Fibroblast of lung (primary cell): ENCODE data around the gene TAPT1. TPM values are rescaled to one million over a fixed set of nuclear protein-coding genes. Genes with fewer than 3 reads are reported as not detected.

ENCODE experiments used
- DNase-seq, 2 donors: peaks; one replicate each; pipeline versions ENCODE4 v3.0.0 to v3.0.0-alpha.2; 2010; ENCODE audit warnings: low read depth in 2 of 2
- H2AFZ ChIP-seq: 2 replicates; pipeline ENCODE4 v1.5.1; 2012; ENCODE audit warnings: low read length, control low read depth, inconsistent platforms
- H3K27ac ChIP-seq: 2 replicates; pipeline ENCODE4 v1.5.1; 2011; ENCODE audit warnings: low read length, control low read depth; ENCODE audit not compliant: insufficient read depth
- H3K27me3 ChIP-seq: 2 replicates; pipeline ENCODE4 v1.5.1; 2011; ENCODE audit warnings: mild to moderate bottlenecking, low read length; ENCODE audit not compliant: control insufficient read depth, insufficient read depth
- H3K36me3 ChIP-seq: 2 replicates; pipeline ENCODE4 v1.5.1; 2011; ENCODE audit warnings: low read length; ENCODE audit not compliant: control insufficient read depth, insufficient read depth
- H3K4me1 ChIP-seq: 2 replicates; pipeline ENCODE4 v1.5.1; 2011; ENCODE audit warnings: low read length; ENCODE audit not compliant: control insufficient read depth, insufficient read depth; ENCODE audit errors: extremely low read depth
- H3K4me2 ChIP-seq: 2 replicates; pipeline ENCODE4 v1.5.1; 2011; ENCODE audit warnings: low read length, control low read depth; ENCODE audit not compliant: insufficient read depth; ENCODE audit errors: extremely low read depth
- H3K4me3 ChIP-seq, 4 experiments: fragments of 200-600 bp in 1 of 4; sonication (generic) in 1 of 4; replicated peaks in 1 of 4; 2 replicates each; pipeline ENCODE4 v1.5.1; 2011 to 2016; ENCODE audit warnings: low read length in 4 of 4, low read depth in 3 of 4, mild to moderate bottlenecking in 3 of 4, control low read depth in 2 of 4, inconsistent platforms in 1 of 4, mixed read lengths in 1 of 4; ENCODE audit not compliant: insufficient read depth in 1 of 4; ENCODE audit errors: control extremely low read depth in 1 of 4
- H3K79me2 ChIP-seq: 2 replicates; pipeline ENCODE4 v1.5.1; 2012; ENCODE audit warnings: mild to moderate bottlenecking, low read length, inconsistent platforms; ENCODE audit not compliant: control insufficient read depth, insufficient read depth
- H3K9ac ChIP-seq: 2 replicates; pipeline ENCODE4 v1.5.1; 2011; ENCODE audit warnings: mild to moderate bottlenecking, low read length, control low read depth; ENCODE audit not compliant: insufficient read depth
- H3K9me3 ChIP-seq: 2 replicates; pipeline ENCODE4 v1.5.1; 2012; ENCODE audit warnings: low read depth, low read length; ENCODE audit not compliant: control insufficient read depth, insufficient read depth
- H4K20me1 ChIP-seq: 2 replicates; pipeline ENCODE4 v1.5.1; 2011; ENCODE audit warnings: low read length; ENCODE audit not compliant: control insufficient read depth, insufficient read depth; ENCODE audit errors: extremely low read depth
- CTCF ChIP-seq, 2 donors: IDR thresholded peaks in 1 of 2; conservative IDR thresholded peaks in 1 of 2; 1 replicate in 1 of 2; 2 replicates in 1 of 2; pipeline ENCODE4 v1.5.1; 2011 to 2012; ENCODE audit warnings: low read length in 2 of 2, control low read depth in 1 of 2, inconsistent platforms in 1 of 2, low read depth in 1 of 2, mild to moderate bottlenecking in 1 of 2
- EZH2 ChIP-seq: IDR thresholded peaks from 2 replicates; pipeline ENCODE4 v1.5.1; 2012; ENCODE audit warnings: low read length, control low read depth, mild to moderate bottlenecking; ENCODE audit errors: missing control alignments
- polyA plus RNA-seq, 2 donors: library from polyadenylated mRNA; depleted of rRNA in 1 of 2; stranded (reverse) in 1 of 2; unstranded in 1 of 2; fragments of >200 nt; gene quantifications; 2 replicates each; pipeline ENCODE4 v1.2.1, GENCODE V29; 2011 to 2012; ENCODE audit warnings: missing spikeins in 1 of 2
- total RNA-seq: library from RNA; depleted of rRNA; stranded (reverse); fragments of >200 nt; gene quantifications from 2 replicates; pipeline ENCODE4 v1.2.1, GENCODE V29; 2014

The TAPT1 gene
- total and polyA plus RNA-seq, 2 donors (not counting 1 experiment from before 2014, with no cell fraction given): 18.7 to 20.6 TPM

- no peaks in the 10 kb centered on the region for H3K4me1 ChIP-seq
- H3K27ac ChIP-seq: no peak overlapping the region
- no peaks in the 10 kb centered on the region for H3K79me2 ChIP-seq
- H3K9ac ChIP-seq: no peak overlapping the region
- no peak overlapping the region for H3K4me3 ChIP-seq
- H3K4me2 ChIP-seq: no peak overlapping the region
- H2AFZ ChIP-seq: no peak overlapping the region
- DNase-seq: no peak
- H3K27me3 ChIP-seq: peaks cover 2% of the 10 kb centered on the region
- no peaks in the 10 kb centered on the region for H3K36me3 ChIP-seq
- H3K9me3 ChIP-seq: no peaks in the 10 kb centered on the region
- TF ChIP-seq CTCF (conservative IDR thresholded peaks at IDR 0.05 in 1 of 2, IDR thresholded peaks at IDR 0.05 in 1 of 2; ENCODE audit: low read depth in 1 of 2, low read length in 2 of 2): no peak
- no peak for TF ChIP-seq EZH2
- H4K20me1 ChIP-seq: no peaks in the 10 kb centered on the region
These were observed 96.9 kb downstream of the TAPT1 start for GRCh38 chr4:16129336-16129735.

- H3K27me3 ChIP-seq: peaks cover 5% of the 10 kb centered on the region
- H3K9ac ChIP-seq: no peak overlapping the region
- H2AFZ ChIP-seq: no peak overlapping the region
- no peak overlapping the region for H3K4me3 ChIP-seq
- no peaks in the 10 kb centered on the region for H3K79me2 ChIP-seq
- no peaks in the 10 kb centered on the region for H3K9me3 ChIP-seq
- no peak overlapping the region for H3K27ac ChIP-seq
- no peak for DNase-seq
- no peak overlapping the region for H3K4me2 ChIP-seq
- H3K4me1 ChIP-seq: no peaks in the 10 kb centered on the region
- no peaks in the 10 kb centered on the region for H3K36me3 ChIP-seq
- TF ChIP-seq CTCF (conservative IDR thresholded peaks at IDR 0.05 in 1 of 2, IDR thresholded peaks at IDR 0.05 in 1 of 2; ENCODE audit: low read depth in 1 of 2, low read length in 2 of 2): no peak
- TF ChIP-seq EZH2: no peak
- H4K20me1 ChIP-seq: no peaks in the 10 kb centered on the region
These were observed 99.6 kb downstream of the TAPT1 start for GRCh38 chr4:16126714-16127113.

GRCh38 chr4:16125571-16126445, 100.5 kb downstream of the TAPT1 start:
- H3K36me3 ChIP-seq: no peaks in the 10 kb centered on the region
- no peak overlapping the region for H3K9ac ChIP-seq
- H3K79me2 ChIP-seq: no peaks in the 10 kb centered on the region
- no peak overlapping the region for H2AFZ ChIP-seq
- no peaks in the 10 kb centered on the region for H3K4me1 ChIP-seq
- no peak overlapping the region for H3K4me2 ChIP-seq
- no peak overlapping the region for H3K4me3 ChIP-seq
- H4K20me1 ChIP-seq: no peaks in the 10 kb centered on the region
- no peak overlapping the region for H3K27ac ChIP-seq
- no peaks in the 10 kb centered on the region for H3K9me3 ChIP-seq
- TF ChIP-seq EZH2 (no peak), CTCF (conservative IDR thresholded peaks at IDR 0.05 in 1 of 2, IDR thresholded peaks at IDR 0.05 in 1 of 2; ENCODE audit: low read depth in 1 of 2, low read length in 2 of 2) (no peak)
- H3K27me3 ChIP-seq: peaks cover 5% of the 10 kb centered on the region
- DNase-seq: no peak
